ENCODE data around the gene SLCO2A1.

DNA sequence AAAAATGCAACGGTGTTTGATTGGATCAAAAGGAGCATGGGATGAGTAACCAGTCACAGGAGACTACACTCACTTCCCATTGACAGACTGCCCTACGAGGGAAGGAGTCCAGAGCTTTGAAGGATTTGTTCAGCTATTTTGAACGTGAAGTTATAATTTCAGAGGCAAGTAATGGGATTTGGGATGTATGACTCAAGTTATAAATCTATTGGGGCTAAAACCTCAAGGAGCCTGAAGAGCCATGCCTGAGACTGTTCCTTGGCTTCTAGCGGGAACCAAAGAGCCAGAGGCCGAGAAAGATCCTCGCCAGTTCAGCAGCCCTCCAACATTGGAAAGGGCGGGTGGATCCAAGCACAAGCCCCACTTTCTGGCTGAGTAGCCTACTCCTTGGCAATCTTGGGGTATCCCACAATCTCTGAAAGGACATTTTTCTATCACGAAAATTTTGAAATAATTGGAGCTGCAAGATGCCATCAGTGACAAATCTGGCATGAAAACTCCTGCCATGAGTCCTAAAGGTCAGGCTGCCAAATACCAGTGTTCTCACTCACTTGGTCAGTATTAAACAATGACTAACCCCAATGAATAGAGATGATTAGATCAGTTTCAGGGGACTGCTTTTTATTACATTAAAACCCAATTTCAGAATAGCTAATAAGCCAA lies 48.6 kb upstream of the SLCO2A1 start:
- TF ChIP-seq, protein P1, sequence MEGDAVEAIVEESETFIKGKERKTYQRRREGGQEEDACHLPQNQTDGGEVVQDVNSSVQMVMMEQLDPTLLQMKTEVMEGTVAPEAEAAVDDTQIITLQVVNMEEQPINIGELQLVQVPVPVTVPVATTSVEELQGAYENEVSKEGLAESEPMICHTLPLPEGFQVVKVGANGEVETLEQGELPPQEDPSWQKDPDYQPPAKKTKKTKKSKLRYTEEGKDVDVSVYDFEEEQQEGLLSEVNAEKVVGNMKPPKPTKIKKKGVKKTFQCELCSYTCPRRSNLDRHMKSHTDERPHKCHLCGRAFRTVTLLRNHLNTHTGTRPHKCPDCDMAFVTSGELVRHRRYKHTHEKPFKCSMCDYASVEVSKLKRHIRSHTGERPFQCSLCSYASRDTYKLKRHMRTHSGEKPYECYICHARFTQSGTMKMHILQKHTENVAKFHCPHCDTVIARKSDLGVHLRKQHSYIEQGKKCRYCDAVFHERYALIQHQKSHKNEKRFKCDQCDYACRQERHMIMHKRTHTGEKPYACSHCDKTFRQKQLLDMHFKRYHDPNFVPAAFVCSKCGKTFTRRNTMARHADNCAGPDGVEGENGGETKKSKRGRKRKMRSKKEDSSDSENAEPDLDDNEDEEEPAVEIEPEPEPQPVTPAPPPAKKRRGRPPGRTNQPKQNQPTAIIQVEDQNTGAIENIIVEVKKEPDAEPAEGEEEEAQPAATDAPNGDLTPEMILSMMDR (IDR thresholded peaks at IDR 0.05), result no peak
- no peak for TF ChIP-seq POLR2A (IDR thresholded peaks at IDR 0.05)

All from lower leg skin (tissue), 3 donors.